ENCODE data around the gene FOXN3.

Gene FOXN3

DNA sequence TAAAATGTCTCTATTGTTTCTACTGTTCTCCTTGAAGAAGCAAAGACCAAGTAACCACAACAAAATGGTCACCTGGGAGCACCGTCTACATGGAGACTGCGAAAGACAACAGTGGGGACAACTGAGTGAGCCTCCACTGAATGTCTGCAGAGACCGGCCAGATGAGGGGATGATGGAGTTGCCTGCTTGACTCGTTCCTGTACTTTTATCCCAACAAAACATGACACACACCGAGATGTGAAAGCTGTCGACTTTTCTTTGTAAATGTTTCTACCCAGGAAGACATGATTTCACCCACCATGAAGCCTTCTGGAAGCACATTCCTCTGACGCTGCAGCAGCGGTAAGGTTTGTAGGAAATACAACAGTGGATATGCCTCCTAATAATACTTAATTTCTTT lies 66.9 kb downstream of the FOXN3 start:
- 0 out of 2 replicates have a peak, but pooled peaks cover 4% of the 10 kb centered on the region for H3F3A ChIP-seq (ENCODE audit: low read depth)
- no peaks in the 10 kb centered on the region for H3K9me2 ChIP-seq (replicated peaks; ENCODE audit: low read depth, low read length)
- H3K9ac ChIP-seq (ENCODE audit: low read depth, low read length, poor library complexity, severe bottlenecking) = peak overlapping the region; percentile 79
- peaks cover 44% of the 10 kb centered on the region for H3K4me1 ChIP-seq (ENCODE audit: insufficient read depth, low read length, poor library complexity, severe bottlenecking)
- H4K20me1 ChIP-seq (ENCODE audit: insufficient read depth, low read length, poor library complexity, severe bottlenecking) = no peaks in the 10 kb centered on the region
- H2AFZ ChIP-seq (ENCODE audit: low read length) = no peak overlapping the region
- no peaks in the 10 kb centered on the region for H3K9me3 ChIP-seq (ENCODE audit: insufficient read depth, low read depth, low read length)
- no peaks in the 10 kb centered on the region for H3K27me3 ChIP-seq (ENCODE audit: insufficient read depth, low read length, poor library complexity, severe bottlenecking)
- H3K36me3 ChIP-seq (ENCODE audit: insufficient read depth, low read length) = peaks cover 50% of the 10 kb centered on the region
- peak overlapping the region; percentile 70 for H3K4me3 ChIP-seq (ENCODE audit: low read length, poor library complexity, severe bottlenecking)
- peaks cover 80% of the 10 kb centered on the region for H3K79me2 ChIP-seq (ENCODE audit: insufficient read depth, low read length)
- no peak for TF ChIP-seq EZH2phosphoT487 (IDR thresholded peaks at IDR 0.05; ENCODE audit: borderline replicate concordance)
- TF ChIP-seq, protein P1, sequence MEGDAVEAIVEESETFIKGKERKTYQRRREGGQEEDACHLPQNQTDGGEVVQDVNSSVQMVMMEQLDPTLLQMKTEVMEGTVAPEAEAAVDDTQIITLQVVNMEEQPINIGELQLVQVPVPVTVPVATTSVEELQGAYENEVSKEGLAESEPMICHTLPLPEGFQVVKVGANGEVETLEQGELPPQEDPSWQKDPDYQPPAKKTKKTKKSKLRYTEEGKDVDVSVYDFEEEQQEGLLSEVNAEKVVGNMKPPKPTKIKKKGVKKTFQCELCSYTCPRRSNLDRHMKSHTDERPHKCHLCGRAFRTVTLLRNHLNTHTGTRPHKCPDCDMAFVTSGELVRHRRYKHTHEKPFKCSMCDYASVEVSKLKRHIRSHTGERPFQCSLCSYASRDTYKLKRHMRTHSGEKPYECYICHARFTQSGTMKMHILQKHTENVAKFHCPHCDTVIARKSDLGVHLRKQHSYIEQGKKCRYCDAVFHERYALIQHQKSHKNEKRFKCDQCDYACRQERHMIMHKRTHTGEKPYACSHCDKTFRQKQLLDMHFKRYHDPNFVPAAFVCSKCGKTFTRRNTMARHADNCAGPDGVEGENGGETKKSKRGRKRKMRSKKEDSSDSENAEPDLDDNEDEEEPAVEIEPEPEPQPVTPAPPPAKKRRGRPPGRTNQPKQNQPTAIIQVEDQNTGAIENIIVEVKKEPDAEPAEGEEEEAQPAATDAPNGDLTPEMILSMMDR (conservative IDR thresholded peaks at IDR 0.05; ENCODE audit: low read length) = no peak
- H3K4me2 ChIP-seq (ENCODE audit: low read depth, low read length, poor library complexity, severe bottlenecking) = peak overlapping the region; percentile 88

DNA sequence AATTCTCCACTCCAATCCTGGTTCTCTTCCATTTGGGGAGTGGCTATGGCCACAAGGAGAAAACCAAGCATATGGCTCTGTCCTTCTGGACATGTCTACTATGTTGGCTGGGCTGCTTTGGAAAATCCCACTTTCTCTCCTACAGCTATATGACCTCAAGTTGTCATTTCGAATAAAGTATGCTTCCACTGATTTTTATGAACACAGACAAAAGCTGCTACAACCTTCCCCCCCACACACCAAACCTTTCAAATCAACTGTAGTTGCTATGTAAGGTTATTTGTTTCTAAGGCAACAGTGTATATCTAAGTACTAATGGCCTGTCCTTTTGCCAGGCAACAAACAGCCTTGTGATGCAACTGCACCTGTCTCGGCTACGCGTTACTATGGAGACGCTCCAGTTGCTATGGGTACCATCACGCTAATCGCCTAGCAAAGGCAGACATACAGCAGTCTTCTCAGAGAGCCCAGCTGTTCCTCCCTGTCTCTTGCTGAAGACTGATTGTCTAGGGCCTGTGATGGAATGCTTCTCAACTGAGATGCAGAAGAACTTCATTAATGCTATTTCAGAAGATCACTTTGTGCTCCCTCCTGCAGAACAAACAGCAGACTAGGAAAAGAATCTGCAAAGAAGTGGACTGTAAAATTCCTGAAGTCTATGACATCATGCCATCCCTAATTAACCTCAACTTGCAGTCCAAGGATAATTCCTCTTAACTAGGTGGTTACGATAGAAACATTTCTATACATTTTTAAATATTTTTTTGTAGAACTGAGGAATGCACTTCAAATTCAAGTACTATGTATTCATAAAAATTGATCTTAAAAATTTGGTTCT lies 67.6 kb downstream of the FOXN3 start:
- no peaks in the 10 kb centered on the region for H3K9me2 ChIP-seq (replicated peaks; ENCODE audit: low read depth, low read length)
- no peaks in the 10 kb centered on the region for H3K9me3 ChIP-seq (ENCODE audit: insufficient read depth, low read depth, low read length)
- peaks cover 88% of the 10 kb centered on the region for H3K79me2 ChIP-seq (ENCODE audit: insufficient read depth, low read length)
- H3K27me3 ChIP-seq (ENCODE audit: insufficient read depth, low read length, poor library complexity, severe bottlenecking) = no peaks in the 10 kb centered on the region
- TF ChIP-seq, protein P1 (conservative IDR thresholded peaks at IDR 0.05; ENCODE audit: low read length) = no peak
- TF ChIP-seq EZH2phosphoT487 (IDR thresholded peaks at IDR 0.05; ENCODE audit: borderline replicate concordance) = no peak
- peaks cover 44% of the 10 kb centered on the region for H3K4me1 ChIP-seq (ENCODE audit: insufficient read depth, low read length, poor library complexity, severe bottlenecking)
- H4K20me1 ChIP-seq (ENCODE audit: insufficient read depth, low read length, poor library complexity, severe bottlenecking) = no peaks in the 10 kb centered on the region
- peak overlapping the region; percentile 79 for H3K9ac ChIP-seq (ENCODE audit: low read depth, low read length, poor library complexity, severe bottlenecking)
- H2AFZ ChIP-seq (ENCODE audit: low read length) = no peak overlapping the region
- peak overlapping the region; percentile 88 for H3K4me2 ChIP-seq (ENCODE audit: low read depth, low read length, poor library complexity, severe bottlenecking)
- peaks cover 53% of the 10 kb centered on the region for H3K36me3 ChIP-seq (ENCODE audit: insufficient read depth, low read length)
- 0 out of 2 replicates have a peak, but pooled peaks cover 4% of the 10 kb centered on the region for H3F3A ChIP-seq (ENCODE audit: low read depth)
- H3K4me3 ChIP-seq (ENCODE audit: low read length, poor library complexity, severe bottlenecking) = no peak overlapping the region

DNA sequence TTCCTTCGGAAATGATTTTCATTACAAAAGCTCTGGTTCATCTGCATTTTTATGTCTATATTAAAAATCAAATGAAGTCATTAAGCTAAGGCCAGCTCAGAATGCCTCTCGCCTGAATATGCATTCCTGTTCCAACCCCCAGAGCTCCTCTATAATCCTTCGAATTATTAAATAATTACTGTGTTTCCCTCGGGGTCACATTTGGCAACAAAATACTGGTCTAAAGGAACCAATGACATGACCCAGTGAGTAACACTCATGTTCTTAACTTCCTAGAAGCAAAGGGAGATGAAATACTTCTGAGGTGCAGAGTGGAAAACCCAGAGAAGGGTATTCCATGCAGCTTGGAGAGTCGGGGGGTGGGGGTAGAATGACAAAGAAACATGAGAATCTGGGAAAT lies 68.3 kb downstream of the FOXN3 start:
- H3F3A ChIP-seq (ENCODE audit: low read depth) = 0 out of 2 replicates have a peak, but pooled peaks cover 4% of the 10 kb centered on the region
- H3K4me3 ChIP-seq (ENCODE audit: low read length, poor library complexity, severe bottlenecking) = no peak overlapping the region
- H3K9me2 ChIP-seq (replicated peaks; ENCODE audit: low read depth, low read length) = no peaks in the 10 kb centered on the region
- H3K79me2 ChIP-seq (ENCODE audit: insufficient read depth, low read length) = peaks cover 94% of the 10 kb centered on the region
- no peak overlapping the region for H3K9ac ChIP-seq (ENCODE audit: low read depth, low read length, poor library complexity, severe bottlenecking)
- no peaks in the 10 kb centered on the region for H3K27me3 ChIP-seq (ENCODE audit: insufficient read depth, low read length, poor library complexity, severe bottlenecking)
- no peaks in the 10 kb centered on the region for H3K9me3 ChIP-seq (ENCODE audit: insufficient read depth, low read depth, low read length)
- no peak overlapping the region for H3K4me2 ChIP-seq (ENCODE audit: low read depth, low read length, poor library complexity, severe bottlenecking)
- TF ChIP-seq, protein P1 (conservative IDR thresholded peaks at IDR 0.05; ENCODE audit: low read length) = no peak
- TF ChIP-seq EZH2phosphoT487 (IDR thresholded peaks at IDR 0.05; ENCODE audit: borderline replicate concordance) = no peak
- H3K4me1 ChIP-seq (ENCODE audit: insufficient read depth, low read length, poor library complexity, severe bottlenecking) = peaks cover 44% of the 10 kb centered on the region
- H3K36me3 ChIP-seq (ENCODE audit: insufficient read depth, low read length) = peaks cover 57% of the 10 kb centered on the region
- H2AFZ ChIP-seq (ENCODE audit: low read length) = no peak overlapping the region
- H4K20me1 ChIP-seq (ENCODE audit: insufficient read depth, low read length, poor library complexity, severe bottlenecking) = no peaks in the 10 kb centered on the region
